HepG2 (cell line): ENCODE results near the gene CREG1. TPM values are rescaled to one million over a fixed set of nuclear protein-coding genes. Genes with fewer than 3 reads are reported as not detected.

ENCODE experiments used
- CHD4 ChIP-seq: fragments of 200-600 bp; sonication (generic); IDR thresholded peaks from 2 replicates; pipeline ENCODE4 v1.7.0; 2017; ENCODE audit warnings: mild to moderate bottlenecking, low read length, borderline replicate concordance
- CREBL2 ChIP-seq: sonication (generic); formaldehyde crosslinking; IDR thresholded peaks from 2 replicates; pipeline ENCODE4 v1.8.1; 2023; ENCODE audit warnings: missing genetic modification reagents, mild to moderate bottlenecking, borderline replicate concordance
- ETV6 ChIP-seq: sonication (generic); formaldehyde crosslinking; conservative IDR thresholded peaks from 2 replicates; pipeline ENCODE4 v1.4.0; 2020; ENCODE audit warnings: missing genetic modification reagents
- HDAC6 ChIP-seq: fragments of 200-600 bp; sonication (generic); IDR thresholded peaks from 2 replicates; pipeline ENCODE4 v1.7.0; 2017; ENCODE audit warnings: mild to moderate bottlenecking, antibody characterized with exemption, low read length, low read depth
- MIXL1 ChIP-seq: IDR thresholded peaks from 2 replicates; pipeline ENCODE4 v1.6.1; 2016
- PAX8 ChIP-seq: sonication (generic); formaldehyde crosslinking; IDR thresholded peaks from 2 replicates; pipeline ENCODE4 v1.8.0; 2022; ENCODE audit warnings: mild to moderate bottlenecking, missing genetic modification reagents, borderline replicate concordance
- RELA ChIP-seq: sonication (generic); formaldehyde crosslinking; IDR thresholded peaks from 2 replicates; pipeline ENCODE4 v1.4.0; 2020; ENCODE audit warnings: missing genetic modification reagents
- REST ChIP-seq, 2 experiments: IDR thresholded peaks; 2 replicates each; pipeline ENCODE4 v1.6.1; 2011 to 2012; ENCODE audit warnings: low read length in 2 of 2, borderline replicate concordance in 1 of 2, low read depth in 1 of 2, mild to moderate bottlenecking in 1 of 2, moderate library complexity in 1 of 2
- RFXAP ChIP-seq: sonication (generic); formaldehyde crosslinking; IDR thresholded peaks from 2 replicates; pipeline ENCODE4 v1.4.0; 2020; ENCODE audit warnings: missing genetic modification reagents, borderline replicate concordance
- SMAD3 ChIP-seq: sonication (generic); formaldehyde crosslinking; IDR thresholded peaks from 2 replicates; pipeline ENCODE4 v1.4.0; 2020; ENCODE audit warnings: missing genetic modification reagents
- ZGPAT ChIP-seq: IDR thresholded peaks from 2 replicates; pipeline ENCODE4 v1.6.1; 2016; ENCODE audit warnings: mild to moderate bottlenecking
- ZSCAN12 ChIP-seq: sonication (generic); formaldehyde crosslinking; IDR thresholded peaks from 2 replicates; pipeline ENCODE4 v1.9.0; 2021; ENCODE audit warnings: mild to moderate bottlenecking, missing genetic modification reagents
- polyA plus RNA-seq, 8 experiments: library from polyadenylated mRNA; depleted of rRNA in 3 of 8; stranded (reverse) in 7 of 8; unstranded in 1 of 8; fragments of >200 nt; fragmentation: Illumina TruSeq in 4 of 8; extraction: Trizol in 4 of 8; gene quantifications; 2 replicates each; pipeline versions ENCODE4 v1.2.1 to v1.2.3, GENCODE V29; 2011 to 2016; ENCODE audit warnings: low read depth in 4 of 8, missing spikeins in 1 of 8, mixed read lengths in 1 of 8; ENCODE audit not compliant: insufficient read depth in 1 of 8
- total RNA-seq, 5 experiments: library from RNA; depleted of rRNA; stranded (reverse); fragments of >200 nt; fragmentation: Illumina TruSeq; extraction: Trizol; gene quantifications; 2 replicates each; pipeline ENCODE4 v1.2.3, GENCODE V29; 2016; ENCODE audit warnings: low read depth in 1 of 5
- TF ChIP-seq, protein P1 (sequence below): fragments of 450-650 bp; IDR thresholded peaks from 2 replicates; pipeline ENCODE4 v1.6.1; 2017; ENCODE audit warnings: mild to moderate bottlenecking
- TF ChIP-seq, protein P2 (sequence below): sonication (generic); formaldehyde crosslinking; IDR thresholded peaks from 2 replicates; pipeline ENCODE4 v1.4.0; 2020; ENCODE audit warnings: missing genetic modification reagents

CREG1 gene
- total and polyA plus RNA-seq, 2 of the 13 experiments (the other 11 are each of a cell fraction or from before 2014, with no cell fraction given), result 31.3 to 33.5 TPM

DNA sequence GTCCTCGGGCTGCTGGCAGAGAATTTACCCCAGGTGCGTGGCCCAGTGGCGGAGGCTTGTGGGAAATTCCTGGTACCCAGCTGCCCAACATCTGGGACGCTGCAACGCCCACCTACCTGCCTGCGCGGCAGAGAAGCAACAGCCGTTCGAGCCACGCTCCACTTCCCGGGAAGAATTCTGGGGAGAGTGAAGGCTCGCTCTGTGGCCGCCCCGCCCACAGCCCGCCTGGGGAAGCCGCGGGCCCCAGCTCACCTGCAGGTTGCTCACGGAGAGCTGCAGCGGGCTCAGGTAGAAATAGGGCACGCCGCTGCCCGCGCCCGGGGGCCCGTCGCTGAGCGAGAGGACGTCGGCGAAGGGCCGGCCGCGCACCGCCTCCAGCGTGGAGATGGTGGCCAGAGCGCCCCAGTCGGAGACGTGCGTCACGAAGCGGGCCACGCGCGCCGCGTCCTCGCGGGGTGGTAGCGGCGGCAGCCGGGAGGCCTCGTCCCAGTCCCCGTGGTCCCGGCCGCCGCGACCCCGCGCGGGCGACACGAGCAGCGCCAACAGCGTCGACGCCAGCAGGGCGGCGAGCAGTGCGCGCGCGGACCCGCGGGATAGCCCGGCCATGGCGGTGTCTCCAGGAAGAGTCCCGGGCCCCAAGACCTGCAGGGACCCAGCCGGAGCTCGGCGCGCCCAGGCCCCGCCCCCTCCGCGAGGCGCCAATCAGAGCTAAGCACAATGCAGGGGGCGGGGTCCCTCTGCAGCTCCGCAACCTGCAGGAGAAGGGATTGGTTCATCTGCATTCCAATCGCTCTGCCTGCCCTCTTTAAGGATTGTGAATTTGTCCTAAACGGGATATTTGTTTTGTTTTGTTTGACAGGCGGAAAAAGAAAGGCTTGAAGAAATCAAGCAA lies at the start of gene CREG1 (continued):
- TF ChIP-seq, protein P1, sequence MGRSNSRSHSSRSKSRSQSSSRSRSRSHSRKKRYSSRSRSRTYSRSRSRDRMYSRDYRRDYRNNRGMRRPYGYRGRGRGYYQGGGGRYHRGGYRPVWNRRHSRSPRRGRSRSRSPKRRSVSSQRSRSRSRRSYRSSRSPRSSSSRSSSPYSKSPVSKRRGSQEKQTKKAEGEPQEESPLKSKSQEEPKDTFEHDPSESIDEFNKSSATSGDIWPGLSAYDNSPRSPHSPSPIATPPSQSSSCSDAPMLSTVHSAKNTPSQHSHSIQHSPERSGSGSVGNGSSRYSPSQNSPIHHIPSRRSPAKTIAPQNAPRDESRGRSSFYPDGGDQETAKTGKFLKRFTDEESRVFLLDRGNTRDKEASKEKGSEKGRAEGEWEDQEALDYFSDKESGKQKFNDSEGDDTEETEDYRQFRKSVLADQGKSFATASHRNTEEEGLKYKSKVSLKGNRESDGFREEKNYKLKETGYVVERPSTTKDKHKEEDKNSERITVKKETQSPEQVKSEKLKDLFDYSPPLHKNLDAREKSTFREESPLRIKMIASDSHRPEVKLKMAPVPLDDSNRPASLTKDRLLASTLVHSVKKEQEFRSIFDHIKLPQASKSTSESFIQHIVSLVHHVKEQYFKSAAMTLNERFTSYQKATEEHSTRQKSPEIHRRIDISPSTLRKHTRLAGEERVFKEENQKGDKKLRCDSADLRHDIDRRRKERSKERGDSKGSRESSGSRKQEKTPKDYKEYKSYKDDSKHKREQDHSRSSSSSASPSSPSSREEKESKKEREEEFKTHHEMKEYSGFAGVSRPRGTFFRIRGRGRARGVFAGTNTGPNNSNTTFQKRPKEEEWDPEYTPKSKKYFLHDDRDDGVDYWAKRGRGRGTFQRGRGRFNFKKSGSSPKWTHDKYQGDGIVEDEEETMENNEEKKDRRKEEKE, result no peak
- TF ChIP-seq RELA (CRISPR knock-in tag) (no peak), CREBL2 (CRISPR knock-in tag) (no peak), SMAD3 (no peak), ETV6 (CRISPR knock-in tag) (no peak), ZSCAN12 (0 out of 2 replicates have a peak, but pooled peaks have one; percentile 59), CHD4 (no peak), REST (IDR thresholded peaks at IDR 0.05; ENCODE audit: borderline replicate concordance in 1 of 2, low read depth in 1 of 2, low read length in 2 of 2) (no peak), HDAC6 (no peak), PAX8 (CRISPR knock-in tag) (no peak), RFXAP (CRISPR knock-in tag) (peak; percentile 81; the same call in 1 of the 2 replicates), ZGPAT (CRISPR knock-in tag) (peak; percentile 34; the same call in 1 of the 2 replicates), MIXL1 (CRISPR knock-in tag) (no peak)
- TF ChIP-seq, protein P2, sequence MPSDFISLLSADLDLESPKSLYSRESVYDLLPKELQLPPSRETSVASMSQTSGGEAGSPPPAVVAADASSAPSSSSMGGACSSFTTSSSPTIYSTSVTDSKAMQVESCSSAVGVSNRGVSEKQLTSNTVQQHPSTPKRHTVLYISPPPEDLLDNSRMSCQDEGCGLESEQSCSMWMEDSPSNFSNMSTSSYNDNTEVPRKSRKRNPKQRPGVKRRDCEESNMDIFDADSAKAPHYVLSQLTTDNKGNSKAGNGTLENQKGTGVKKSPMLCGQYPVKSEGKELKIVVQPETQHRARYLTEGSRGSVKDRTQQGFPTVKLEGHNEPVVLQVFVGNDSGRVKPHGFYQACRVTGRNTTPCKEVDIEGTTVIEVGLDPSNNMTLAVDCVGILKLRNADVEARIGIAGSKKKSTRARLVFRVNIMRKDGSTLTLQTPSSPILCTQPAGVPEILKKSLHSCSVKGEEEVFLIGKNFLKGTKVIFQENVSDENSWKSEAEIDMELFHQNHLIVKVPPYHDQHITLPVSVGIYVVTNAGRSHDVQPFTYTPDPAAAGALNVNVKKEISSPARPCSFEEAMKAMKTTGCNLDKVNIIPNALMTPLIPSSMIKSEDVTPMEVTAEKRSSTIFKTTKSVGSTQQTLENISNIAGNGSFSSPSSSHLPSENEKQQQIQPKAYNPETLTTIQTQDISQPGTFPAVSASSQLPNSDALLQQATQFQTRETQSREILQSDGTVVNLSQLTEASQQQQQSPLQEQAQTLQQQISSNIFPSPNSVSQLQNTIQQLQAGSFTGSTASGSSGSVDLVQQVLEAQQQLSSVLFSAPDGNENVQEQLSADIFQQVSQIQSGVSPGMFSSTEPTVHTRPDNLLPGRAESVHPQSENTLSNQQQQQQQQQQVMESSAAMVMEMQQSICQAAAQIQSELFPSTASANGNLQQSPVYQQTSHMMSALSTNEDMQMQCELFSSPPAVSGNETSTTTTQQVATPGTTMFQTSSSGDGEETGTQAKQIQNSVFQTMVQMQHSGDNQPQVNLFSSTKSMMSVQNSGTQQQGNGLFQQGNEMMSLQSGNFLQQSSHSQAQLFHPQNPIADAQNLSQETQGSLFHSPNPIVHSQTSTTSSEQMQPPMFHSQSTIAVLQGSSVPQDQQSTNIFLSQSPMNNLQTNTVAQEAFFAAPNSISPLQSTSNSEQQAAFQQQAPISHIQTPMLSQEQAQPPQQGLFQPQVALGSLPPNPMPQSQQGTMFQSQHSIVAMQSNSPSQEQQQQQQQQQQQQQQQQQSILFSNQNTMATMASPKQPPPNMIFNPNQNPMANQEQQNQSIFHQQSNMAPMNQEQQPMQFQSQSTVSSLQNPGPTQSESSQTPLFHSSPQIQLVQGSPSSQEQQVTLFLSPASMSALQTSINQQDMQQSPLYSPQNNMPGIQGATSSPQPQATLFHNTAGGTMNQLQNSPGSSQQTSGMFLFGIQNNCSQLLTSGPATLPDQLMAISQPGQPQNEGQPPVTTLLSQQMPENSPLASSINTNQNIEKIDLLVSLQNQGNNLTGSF (CRISPR knock-in tag), result peak; percentile 92; the same call in 1 of the 2 replicates
